ENCODE results near the gene DKK1.

DKK1 gene

DNA sequence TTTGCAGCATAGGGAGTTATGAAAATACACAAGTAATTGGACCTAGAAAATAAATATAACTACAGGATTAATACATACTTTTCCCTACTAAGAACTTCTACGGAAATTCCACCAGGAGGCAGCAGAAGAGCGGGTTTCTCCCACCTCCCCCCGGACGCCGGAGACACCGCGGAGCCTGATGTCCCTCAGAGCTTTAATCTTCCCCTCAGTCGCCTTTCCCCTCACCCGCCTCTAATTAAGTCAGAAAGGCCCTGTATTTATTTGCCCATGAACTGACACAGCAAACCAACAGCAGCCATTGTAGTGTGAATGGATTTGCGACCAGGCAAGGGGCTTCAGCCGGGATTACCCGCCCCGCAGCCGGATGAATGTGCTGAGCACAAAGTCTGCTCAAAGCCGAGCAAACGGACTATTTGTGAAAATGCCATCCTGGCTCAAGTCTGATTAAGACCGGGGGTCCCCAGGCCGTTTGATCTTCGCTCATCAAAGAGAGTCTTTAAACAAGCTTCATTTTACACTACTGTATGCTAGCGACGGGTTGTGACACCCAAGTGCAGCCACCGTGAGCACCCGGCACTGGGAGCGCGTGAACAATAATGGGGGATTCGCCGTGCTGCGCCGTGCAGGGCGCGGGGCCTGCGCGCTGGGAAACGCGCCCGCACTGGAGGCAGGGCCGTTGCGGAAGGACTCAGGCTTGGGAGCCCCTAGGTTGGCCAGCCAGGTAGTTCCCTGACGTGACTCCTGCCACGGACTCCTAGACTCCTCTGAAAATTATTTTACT is 5.6 kb upstream of the DKK1 start (continued):
- TF ChIP-seq KLF17 (tag by site-specific recombination; IDR thresholded peaks at IDR 0.05): no peak
- no peak for TF ChIP-seq ZNF112 (tag by site-specific recombination; IDR thresholded peaks at IDR 0.05)
- TF ChIP-seq ZNF23 (tag by site-specific recombination; IDR thresholded peaks at IDR 0.05; ENCODE audit: borderline replicate concordance): no peak
- no peak for TF ChIP-seq ZNF549 (tag by site-specific recombination; IDR thresholded peaks at IDR 0.05)
- TF ChIP-seq ZNF596 (tag by site-specific recombination; IDR thresholded peaks at IDR 0.05): no peak
- no peak for TF ChIP-seq MYNN (tag by site-specific recombination; IDR thresholded peaks at IDR 0.05; ENCODE audit: borderline replicate concordance)
- TF ChIP-seq ZNF692 (tag by site-specific recombination; IDR thresholded peaks at IDR 0.05): no peak
- TF ChIP-seq RBAK (tag by site-specific recombination; IDR thresholded peaks at IDR 0.05): no peak
- TF ChIP-seq, protein P1, sequence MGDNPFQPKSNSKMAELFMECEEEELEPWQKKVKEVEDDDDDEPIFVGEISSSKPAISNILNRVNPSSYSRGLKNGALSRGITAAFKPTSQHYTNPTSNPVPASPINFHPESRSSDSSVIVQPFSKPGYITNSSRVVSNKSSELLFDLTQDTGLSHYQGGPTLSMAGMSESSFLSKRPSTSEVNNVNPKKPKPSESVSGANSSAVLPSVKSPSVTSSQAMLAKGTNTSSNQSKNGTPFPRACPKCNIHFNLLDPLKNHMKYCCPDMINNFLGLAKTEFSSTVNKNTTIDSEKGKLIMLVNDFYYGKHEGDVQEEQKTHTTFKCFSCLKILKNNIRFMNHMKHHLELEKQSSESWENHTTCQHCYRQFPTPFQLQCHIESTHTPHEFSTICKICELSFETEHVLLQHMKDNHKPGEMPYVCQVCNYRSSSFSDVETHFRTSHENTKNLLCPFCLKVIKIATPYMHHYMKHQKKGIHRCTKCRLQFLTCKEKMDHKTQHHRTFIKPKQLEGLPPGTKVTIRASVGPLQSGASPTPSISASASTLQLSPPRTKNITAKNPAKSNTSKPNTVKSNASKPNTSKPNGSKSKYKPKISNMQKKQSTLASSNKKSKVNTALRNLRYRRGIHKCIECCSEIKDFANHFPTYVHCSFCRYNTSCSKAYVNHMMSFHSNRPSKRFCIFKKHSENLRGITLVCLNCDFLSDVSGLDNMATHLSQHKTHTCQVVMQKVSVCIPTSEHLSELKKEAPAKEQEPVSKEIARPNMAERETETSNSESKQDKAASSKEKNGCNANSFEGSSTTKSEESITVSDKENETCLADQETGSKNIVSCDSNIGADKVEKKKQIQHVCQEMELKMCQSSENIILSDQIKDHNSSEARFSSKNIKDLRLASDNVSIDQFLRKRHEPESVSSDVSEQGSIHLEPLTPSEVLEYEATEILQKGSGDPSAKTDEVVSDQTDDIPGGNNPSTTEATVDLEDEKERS (tag by site-specific recombination; IDR thresholded peaks at IDR 0.05): no peak
- no peak for TF ChIP-seq OSR2 (tag by site-specific recombination; IDR thresholded peaks at IDR 0.05)

GRCh38 chr10:52312942-52313255 is 1.2 kb upstream of the DKK1 start:
- ChIA-PET CTCF (interaction anchor here (0.6 to 2.3 kb wide), 5 partner anchors 11 to 258 kb away, joined by 3 to 29 read pairs (median 4); no protein-coding TSS in a partner anchor), POLR2A (no interaction called here)
- peak overlapping the region; percentile 67 for H3K4me3 ChIP-seq (ENCODE audit: low read depth, low read length)
- H3K4me1 ChIP-seq (ENCODE audit: control insufficient read depth, insufficient read depth, low read length): no peaks in the 10 kb centered on the region
- H3K9me3 ChIP-seq (ENCODE audit: control insufficient read depth, insufficient read depth, low read depth, low read length): no peaks in the 10 kb centered on the region
- H3K36me3 ChIP-seq (ENCODE audit: control insufficient read depth in 2 of 2, insufficient read depth in 1 of 2, low read length in 2 of 2): peaks cover 0 to 4% of the 10 kb centered on the region in 2 experiments; a peak in 1 of 3 replicates
- H3K27ac ChIP-seq (ENCODE audit: extremely low read depth, low read depth, low read length): no peak overlapping the region; the same call in 1 of the 2 replicates
- TF ChIP-seq ZNF664 (tag by site-specific recombination; IDR thresholded peaks at IDR 0.05) (no peak), ZNF704 (tag by site-specific recombination; IDR thresholded peaks at IDR 0.05) (no peak), PRDM1 (tag by site-specific recombination; IDR thresholded peaks at IDR 0.05) (peak; percentile 96), SALL2 (tag by site-specific recombination; IDR thresholded peaks at IDR 0.05; ENCODE audit: borderline replicate concordance) (no peak), ZSCAN4 (tag by site-specific recombination; IDR thresholded peaks at IDR 0.05) (no peak), ZNF211 (tag by site-specific recombination; IDR thresholded peaks at IDR 0.05; ENCODE audit: low read depth) (no peak), MYNN (tag by site-specific recombination; IDR thresholded peaks at IDR 0.05; ENCODE audit: borderline replicate concordance) (no peak), GFI1B (tag by site-specific recombination; IDR thresholded peaks at IDR 0.05) (no peak), KLF1 (tag by site-specific recombination; IDR thresholded peaks at IDR 0.05) (no peak), ZSCAN16 (tag by site-specific recombination; IDR thresholded peaks at IDR 0.05) (no peak), ZNF23 (tag by site-specific recombination; IDR thresholded peaks at IDR 0.05; ENCODE audit: borderline replicate concordance) (no peak), ZNF639 (tag by site-specific recombination; IDR thresholded peaks at IDR 0.05) (0 out of 2 replicates have a peak, but pooled peaks have one; percentile 29), ZNF292 (tag by site-specific recombination; IDR thresholded peaks at IDR 0.05; ENCODE audit: borderline replicate concordance, low read depth) (no peak), ZNF510 (tag by site-specific recombination; IDR thresholded peaks at IDR 0.05; ENCODE audit: insufficient replicate concordance) (no peak), ZNF785 (tag by site-specific recombination; IDR thresholded peaks at IDR 0.05) (no peak), ZBTB21 (tag by site-specific recombination; IDR thresholded peaks at IDR 0.05) (peak; percentile 88)
- TF ChIP-seq, protein P2, sequence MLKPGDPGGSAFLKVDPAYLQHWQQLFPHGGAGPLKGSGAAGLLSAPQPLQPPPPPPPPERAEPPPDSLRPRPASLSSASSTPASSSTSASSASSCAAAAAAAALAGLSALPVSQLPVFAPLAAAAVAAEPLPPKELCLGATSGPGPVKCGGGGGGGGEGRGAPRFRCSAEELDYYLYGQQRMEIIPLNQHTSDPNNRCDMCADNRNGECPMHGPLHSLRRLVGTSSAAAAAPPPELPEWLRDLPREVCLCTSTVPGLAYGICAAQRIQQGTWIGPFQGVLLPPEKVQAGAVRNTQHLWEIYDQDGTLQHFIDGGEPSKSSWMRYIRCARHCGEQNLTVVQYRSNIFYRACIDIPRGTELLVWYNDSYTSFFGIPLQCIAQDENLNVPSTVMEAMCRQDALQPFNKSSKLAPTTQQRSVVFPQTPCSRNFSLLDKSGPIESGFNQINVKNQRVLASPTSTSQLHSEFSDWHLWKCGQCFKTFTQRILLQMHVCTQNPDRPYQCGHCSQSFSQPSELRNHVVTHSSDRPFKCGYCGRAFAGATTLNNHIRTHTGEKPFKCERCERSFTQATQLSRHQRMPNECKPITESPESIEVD (tag by site-specific recombination; IDR thresholded peaks at IDR 0.05): no peak
